Stimulated activated CD4-positive, alpha-beta T cell treated with anti-CD3 and anti-CD28 coated beads, Interleukin-4, amount 100 ng/mL, for 24 hours (primary cell): Measurements from ENCODE around the gene TSPAN32.
"Not testable (repeated sequence)": the region's sequence is repeated elsewhere in the genome, so short reads cannot be mapped to it uniquely, and the experiment has no call there.

Source experiments
- DNase-seq: peaks from one replicate; pipeline ENCODE4 v3.0.0-alpha.2; 2020

The TSPAN32 gene

DNA sequence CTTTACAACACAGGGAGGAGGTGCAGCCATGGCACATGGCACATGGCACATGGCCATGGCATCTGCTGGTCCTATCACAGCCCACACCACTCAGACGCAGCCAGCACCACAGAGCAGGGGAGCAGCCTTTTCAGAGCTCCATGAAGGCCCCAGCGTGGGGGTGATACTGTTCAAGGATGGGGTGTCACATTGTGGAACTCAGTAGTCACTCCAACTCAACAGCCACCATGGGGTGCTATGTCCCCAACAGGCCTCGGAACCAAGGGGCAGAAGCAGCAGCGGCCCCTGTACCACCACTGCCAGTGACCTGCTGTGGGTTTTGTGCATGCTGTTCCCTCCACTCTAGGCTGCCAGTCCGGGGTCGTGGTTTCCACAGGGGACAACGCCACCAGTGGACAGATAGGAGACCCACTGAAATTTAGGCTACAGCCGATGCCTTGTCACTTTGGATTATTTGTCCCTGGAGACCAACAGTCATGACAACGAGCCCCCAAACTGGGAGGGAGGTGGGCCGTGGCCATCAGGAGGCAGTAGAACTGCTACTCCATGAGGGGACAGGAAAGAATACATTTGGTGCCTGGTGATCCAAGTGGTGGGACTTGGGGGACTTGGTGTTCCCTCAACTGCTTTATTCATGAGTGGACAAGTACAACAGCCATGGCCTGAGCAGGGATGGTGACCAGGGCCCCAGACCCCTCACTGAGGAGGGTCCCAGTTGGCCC, 44.9 kb downstream of the TSPAN32 start:
- DNase-seq = no peak

DNA sequence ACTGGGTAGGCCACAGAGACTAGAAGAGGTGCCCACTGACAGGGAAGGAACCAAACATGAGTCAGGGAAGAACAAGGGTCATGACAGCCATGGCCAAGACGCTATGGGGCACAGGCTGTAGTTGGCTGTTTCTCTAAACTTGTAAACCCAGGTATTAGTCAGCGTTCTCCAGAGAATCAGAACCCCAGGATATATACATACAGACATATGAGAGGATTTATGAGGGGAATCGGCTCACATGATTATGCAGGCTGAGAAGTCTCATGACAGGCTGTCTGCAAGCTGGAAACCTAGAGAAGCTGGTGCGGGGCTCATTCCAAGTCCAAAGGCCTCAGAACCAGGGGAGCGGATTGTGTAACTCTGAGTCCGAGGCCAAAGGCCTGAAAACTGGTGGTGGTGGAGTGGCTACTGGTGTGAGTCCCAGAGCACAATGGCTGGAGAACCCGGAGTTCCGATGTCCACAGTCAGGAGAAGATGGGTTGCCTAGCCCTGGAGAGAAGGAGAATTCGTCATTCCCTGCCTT, 45.6 kb downstream of the TSPAN32 start:
- no peak for DNase-seq

GRCh38 chr11:2348986-2349385, 47.2 kb downstream of the TSPAN32 start:
- no peak for DNase-seq

GRCh38 chr11:2351701-2352100, 49.9 kb downstream of the TSPAN32 start:
- DNase-seq = no peak

GRCh38 chr11:2352420-2352819, 50.6 kb downstream of the TSPAN32 start:
- DNase-seq = no peak

DNA sequence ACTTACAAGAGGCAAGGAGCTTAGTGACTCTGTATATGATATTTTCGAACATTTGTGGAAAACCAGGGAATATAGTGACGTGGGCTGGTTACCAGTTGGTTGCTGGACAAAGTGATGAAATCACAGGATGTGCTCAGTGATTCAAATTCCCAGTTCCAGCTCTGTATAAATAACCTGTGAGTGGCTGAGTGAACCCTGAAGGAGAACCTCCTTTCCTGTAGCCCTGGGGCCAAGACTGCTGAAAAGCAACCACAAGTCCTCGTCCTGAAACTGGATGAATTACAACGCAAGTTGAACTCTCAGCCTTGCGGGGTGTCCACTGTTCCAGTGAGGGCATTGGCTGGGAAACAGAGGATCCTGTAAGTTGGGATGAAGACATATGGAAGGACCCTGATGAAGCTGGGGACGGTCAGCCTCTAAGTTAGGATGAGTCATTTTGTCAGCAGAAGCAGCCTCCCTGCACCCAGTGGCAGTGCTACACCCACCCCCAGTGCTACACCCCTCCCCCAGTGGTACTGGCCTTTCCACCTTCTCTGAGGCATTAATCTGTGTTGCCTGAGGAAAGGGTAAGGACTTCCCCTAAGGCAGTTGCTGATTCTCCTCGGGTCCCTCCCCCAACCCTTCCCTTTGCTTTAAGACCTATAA, 53.3 kb downstream of the TSPAN32 start:
- no peak for DNase-seq

- DNase-seq = no peak
These were observed 55.4 kb downstream of the TSPAN32 start for GRCh38 chr11:2357246-2357645.

DNA sequence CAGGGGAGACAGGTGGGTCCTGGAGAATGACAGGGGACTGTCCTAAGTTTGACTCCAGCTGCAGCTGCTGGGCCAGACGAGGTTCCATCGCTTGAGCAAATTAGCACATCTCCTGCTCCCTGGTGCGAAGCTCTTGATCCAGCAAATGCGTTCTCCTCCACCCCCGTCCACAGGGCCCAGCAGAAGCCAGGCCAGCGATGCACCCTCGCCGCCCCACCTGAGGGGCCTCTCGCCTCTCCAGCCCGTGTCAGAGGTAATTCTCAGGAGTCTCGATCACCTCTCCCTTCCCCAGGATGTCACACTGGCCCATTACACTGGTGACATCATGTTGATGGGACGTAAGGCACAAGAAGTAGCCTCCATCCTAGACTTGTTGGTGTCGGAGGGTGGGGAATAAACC, 55.8 kb downstream of the TSPAN32 start:
- DNase-seq = not testable (repeated sequence)

DNA sequence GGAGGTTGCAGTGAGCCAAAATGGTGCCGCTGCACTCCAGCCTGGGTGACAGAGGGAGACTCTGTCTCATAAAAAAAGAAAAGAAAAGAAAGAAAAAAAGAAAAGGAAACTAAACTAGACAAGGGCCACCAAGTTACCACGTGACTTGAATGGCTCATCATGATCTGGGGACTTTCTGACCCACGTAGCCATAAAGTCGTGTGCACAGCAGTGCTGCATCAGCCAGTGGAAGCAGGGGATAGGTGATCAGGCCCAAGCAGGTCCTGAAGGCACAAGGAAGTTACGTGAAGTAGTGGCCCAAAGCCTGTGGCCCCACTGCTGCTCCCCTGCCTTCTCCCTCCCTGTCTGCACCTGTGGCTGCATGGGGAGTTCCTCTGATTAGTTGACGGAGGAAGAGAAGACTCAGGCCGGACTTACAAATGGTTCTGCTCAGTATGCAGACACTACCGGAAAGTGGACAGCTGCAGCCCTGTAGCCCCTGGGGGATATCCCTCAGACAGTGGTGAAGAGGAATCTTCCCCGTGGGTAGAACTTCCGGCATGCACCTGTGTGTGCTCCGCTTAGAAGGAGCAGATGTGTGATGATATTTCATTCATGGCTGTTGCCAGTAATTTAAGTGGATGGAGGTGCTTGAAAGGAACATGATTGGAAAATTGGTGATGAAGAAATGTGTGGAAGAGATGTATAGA, 57.1 kb downstream of the TSPAN32 start:
- no peak for DNase-seq

- no peak for DNase-seq
These were observed 57.7 kb downstream of the TSPAN32 start for GRCh38 chr11:2359557-2359956.

GRCh38 chr11:2360081-2360642, 58.3 kb downstream of the TSPAN32 start:
- no peak for DNase-seq

DNA sequence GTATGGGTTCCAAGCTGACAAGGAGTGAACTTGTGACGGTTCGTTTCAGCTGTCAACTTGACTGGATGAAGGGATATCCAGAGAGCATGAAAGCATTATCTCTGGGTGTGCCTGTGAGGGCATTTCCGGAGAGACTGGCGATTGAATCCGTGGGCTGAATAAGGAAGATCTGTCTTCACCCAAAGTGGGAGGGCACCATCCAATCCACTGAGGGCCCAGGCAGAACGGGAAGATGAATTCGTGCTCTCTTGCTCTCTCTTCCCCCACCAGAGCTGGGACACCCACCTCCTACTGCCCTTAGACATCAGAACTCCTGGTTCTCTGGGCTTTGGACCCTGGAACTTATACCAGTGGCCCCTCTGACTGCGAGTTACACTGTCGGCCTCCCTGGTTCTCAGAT, 59.8 kb downstream of the TSPAN32 start:
- no peak for DNase-seq

DNA sequence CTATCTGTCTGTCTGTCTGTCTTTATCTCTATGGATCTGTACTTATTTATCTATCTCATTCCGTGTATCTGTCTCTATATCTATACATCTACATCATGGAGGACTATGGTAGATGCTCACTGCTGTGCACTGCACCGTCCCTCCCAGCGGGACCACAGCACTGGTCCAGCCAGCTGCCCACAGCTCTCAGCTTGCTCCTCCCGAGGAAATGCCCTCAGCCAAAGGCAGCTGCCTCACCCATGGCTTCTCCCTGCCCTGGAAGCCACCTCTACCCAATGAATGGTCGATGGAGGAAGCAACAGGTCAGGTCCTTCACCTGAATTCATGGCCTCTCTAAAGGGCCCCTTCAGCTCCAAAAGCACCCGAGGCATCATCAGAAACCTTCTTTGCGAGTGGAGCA, 60.6 kb downstream of the TSPAN32 start:
- DNase-seq = no peak

DNA sequence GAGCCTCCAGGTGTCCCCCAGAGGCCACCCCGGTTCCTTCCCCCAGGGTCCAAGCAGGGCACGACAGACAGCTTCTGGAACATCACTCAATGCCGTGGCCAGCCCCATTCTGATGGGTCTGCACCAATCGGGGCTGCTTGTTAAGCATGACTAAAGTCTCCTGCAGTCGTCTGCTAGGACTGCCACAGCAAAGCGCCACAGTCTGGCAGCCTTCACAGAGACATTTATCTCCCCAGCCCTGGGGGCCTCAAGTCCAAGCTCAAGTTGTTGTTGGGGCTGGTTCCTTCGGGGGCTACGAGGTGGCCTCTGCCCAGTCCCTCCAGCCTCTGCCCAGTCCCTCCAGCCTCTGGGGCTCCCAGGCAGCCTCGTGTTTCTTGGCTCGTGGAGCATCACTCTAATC, 61.3 kb downstream of the TSPAN32 start:
- DNase-seq = no peak

GRCh38 chr11:2363577-2364370, 62.0 kb downstream of the TSPAN32 start:
- no peak for DNase-seq

DNA sequence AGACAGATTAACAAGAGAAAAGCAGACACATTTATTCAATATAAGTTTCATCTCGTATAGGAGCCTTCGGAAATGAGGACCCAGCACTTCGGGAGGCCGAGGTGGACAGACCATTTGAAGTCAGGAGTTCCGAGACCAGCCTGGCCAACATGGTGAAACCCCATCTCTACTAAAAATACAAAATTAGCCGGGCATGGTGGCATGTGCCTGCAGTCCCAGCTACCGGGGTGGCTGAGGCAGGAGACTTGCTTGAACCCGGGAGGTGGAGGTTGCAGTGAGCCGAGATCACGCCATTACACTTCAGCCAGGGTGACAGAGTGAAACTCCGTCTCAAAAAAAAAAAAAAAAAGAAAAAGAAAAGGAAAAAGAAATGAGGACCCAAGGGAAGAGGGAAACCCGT, 62.6 kb downstream of the TSPAN32 start:
- DNase-seq = not testable (repeated sequence)

DNA sequence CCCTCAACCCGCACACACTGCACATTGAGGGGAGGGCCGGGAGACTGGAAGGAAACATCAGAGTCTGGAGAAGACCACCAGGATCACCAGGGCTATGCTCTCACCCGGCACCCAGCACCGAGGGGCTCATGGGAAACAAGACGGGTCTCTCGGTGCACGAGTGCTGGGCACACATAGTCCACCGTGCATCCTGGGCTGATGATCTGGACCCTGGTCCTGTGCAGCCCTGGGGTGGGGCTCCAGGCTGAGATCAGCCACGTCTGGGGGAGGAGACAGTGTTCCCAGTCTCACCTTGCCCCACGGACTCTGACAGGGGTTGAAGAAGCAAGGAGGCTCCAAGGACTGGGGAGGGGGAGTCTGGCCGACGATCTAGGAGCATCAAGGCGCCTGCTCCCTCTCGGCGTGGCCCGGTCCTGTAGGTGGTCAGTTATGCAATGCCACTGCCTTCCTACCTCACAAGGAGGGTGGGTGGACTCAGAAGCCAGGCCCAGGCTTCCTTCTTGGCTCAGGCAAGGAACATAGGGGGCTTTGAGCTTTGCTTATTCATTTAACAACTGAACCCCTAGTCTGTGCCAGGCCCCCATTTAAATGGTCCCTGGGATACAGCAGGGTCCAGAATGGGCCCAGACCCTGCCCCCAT, 63.9 kb downstream of the TSPAN32 start:
- DNase-seq = no peak

DNA sequence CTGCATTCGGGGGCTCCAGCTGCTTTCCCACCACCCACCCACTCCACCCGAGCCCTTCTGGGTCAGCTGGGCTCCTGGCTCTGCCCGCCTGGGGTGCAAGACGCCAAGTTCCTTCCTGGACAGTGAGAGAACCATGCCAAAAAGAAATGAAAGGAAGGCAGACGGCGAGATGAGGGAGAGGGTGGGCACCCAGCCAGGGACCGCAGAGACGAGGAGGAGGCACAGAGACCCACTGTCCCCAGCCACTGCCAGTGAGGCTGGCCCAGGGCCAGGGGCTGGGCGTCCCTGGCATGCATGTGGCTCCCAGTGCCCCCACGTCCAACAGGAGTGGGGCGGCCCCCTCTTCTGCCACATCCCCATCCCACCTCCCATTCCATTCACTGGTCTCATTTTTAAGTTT, 64.5 kb downstream of the TSPAN32 start:
- no peak for DNase-seq

- DNase-seq = no peak
These were observed 64.9 kb downstream of the TSPAN32 start for GRCh38 chr11:2366733-2367132.

- DNase-seq = no peak
These were observed 65.7 kb downstream of the TSPAN32 start for GRCh38 chr11:2367266-2368160.
